ENCODE results near the gene ENDOV. TPM values are rescaled to one million over a fixed set of nuclear protein-coding genes. Genes with fewer than 3 reads are reported as not detected.

Gene ENDOV
- total and polyA plus RNA-seq, 2 of the 13 experiments (the other 11 are each of a cell fraction or from before 2014, with no cell fraction given): 15.1 to 17.1 TPM

GRCh38 chr17:80414803-80415625, at the start of gene ENDOV (continued):
- TF ChIP-seq CENPT (CRISPR knock-in tag; IDR thresholded peaks at IDR 0.05; ENCODE audit: low read depth): peak; percentile 62; the same call in 1 of the 2 replicates
- peak; percentile 85 for TF ChIP-seq UBTF (CRISPR knock-in tag; IDR thresholded peaks at IDR 0.05)
- TF ChIP-seq AGO2 (optimal IDR thresholded peaks at IDR 0.05; ENCODE audit: low read depth, low read length): peak; percentile 76
- peak; percentile 70; the same call in 1 of the 2 replicates for TF ChIP-seq ARNTL (CRISPR knock-in tag; IDR thresholded peaks at IDR 0.05)
- peak; percentile 58; the same call in 1 of the 2 replicates for TF ChIP-seq ZNF318 (CRISPR knock-in tag; IDR thresholded peaks at IDR 0.05)
- TF ChIP-seq ZNF225 (CRISPR knock-in tag; IDR thresholded peaks at IDR 0.05): peak; percentile 40; the same call in 1 of the 2 replicates
- TF ChIP-seq CHD4 (IDR thresholded peaks at IDR 0.05; ENCODE audit: borderline replicate concordance, low read length): no peak
- peak; percentile 80; the same call in 1 of the 2 replicates for TF ChIP-seq KLF11 (CRISPR knock-in tag; IDR thresholded peaks at IDR 0.05)
- TF ChIP-seq ARHGAP35 (CRISPR knock-in tag; IDR thresholded peaks at IDR 0.05; ENCODE audit: borderline replicate concordance): peak; percentile 28; the same call in 1 of the 2 replicates
- TF ChIP-seq SP4 (CRISPR knock-in tag; IDR thresholded peaks at IDR 0.05): peak; percentile 91
- peak; percentile 58; the same call in 1 of the 2 replicates for TF ChIP-seq ZNF580 (CRISPR knock-in tag; IDR thresholded peaks at IDR 0.05; ENCODE audit: borderline replicate concordance, low read depth)
- no peak for TF ChIP-seq ZNF530 (CRISPR knock-in tag; IDR thresholded peaks at IDR 0.05; ENCODE audit: low read depth)
- peak; percentile 43; the same call in 1 of the 2 replicates for TF ChIP-seq SOX5 (CRISPR knock-in tag; IDR thresholded peaks at IDR 0.05; ENCODE audit: borderline replicate concordance)
- TF ChIP-seq ZNF20 (CRISPR knock-in tag; IDR thresholded peaks at IDR 0.05): no peak
- peak; percentile 88 for TF ChIP-seq SPEN (CRISPR knock-in tag; IDR thresholded peaks at IDR 0.05; ENCODE audit: low read depth)
- peak; percentile 82 for TF ChIP-seq ZNF124 (CRISPR knock-in tag; IDR thresholded peaks at IDR 0.05)
- peak; percentile 94 for TF ChIP-seq NRL (CRISPR knock-in tag; IDR thresholded peaks at IDR 0.05; ENCODE audit: borderline replicate concordance)
- TF ChIP-seq CEBPB (IDR thresholded peaks at IDR 0.05; ENCODE audit: borderline replicate concordance, low read depth, low read length): no peak
- TF ChIP-seq ZNF234 (CRISPR knock-in tag; conservative IDR thresholded peaks at IDR 0.05): no peak
